GM23338 (cell line): Measurements from ENCODE around the gene RANBP1.

ENCODE experiments used
- CTCF ChIP-seq, 2 experiments: fragments of 200-600 bp in 1 of 2; sonication (generic) in 1 of 2; conservative IDR thresholded peaks; 2 replicates each; pipeline versions ENCODE4 v1.5.1 to v1.6.1; 2016 to 2017; ENCODE audit warnings: antibody characterized with exemption in 2 of 2, low read depth in 2 of 2, mild to moderate bottlenecking in 2 of 2, moderate library complexity in 1 of 2
- EZH2phosphoT487 ChIP-seq: fragments of 200-600 bp; sonication (generic); IDR thresholded peaks from one replicate; pipeline ENCODE4 v1.8.1; 2018; ENCODE audit warnings: antibody characterized with exemption; ENCODE audit not compliant: unreplicated experiment

GRCh38 chr22:20130319-20130718 is 14.4 kb downstream of the RANBP1 start:
- TF ChIP-seq CTCF (conservative IDR thresholded peaks at IDR 0.05; ENCODE audit: low read depth in 2 of 2) (no peak), EZH2phosphoT487 (no peak)
